Measurements from ENCODE around the gene NCOA3. TPM values are rescaled to one million over a fixed set of nuclear protein-coding genes. Genes with fewer than 3 reads are reported as not detected.
"Not testable (repeated sequence)": the region's sequence is repeated elsewhere in the genome, so short reads cannot be mapped to it uniquely, and the experiment has no call there.

The NCOA3 gene
- total RNA-seq, 1 experiment from 2014 or later, result 31.1 TPM

DNA sequence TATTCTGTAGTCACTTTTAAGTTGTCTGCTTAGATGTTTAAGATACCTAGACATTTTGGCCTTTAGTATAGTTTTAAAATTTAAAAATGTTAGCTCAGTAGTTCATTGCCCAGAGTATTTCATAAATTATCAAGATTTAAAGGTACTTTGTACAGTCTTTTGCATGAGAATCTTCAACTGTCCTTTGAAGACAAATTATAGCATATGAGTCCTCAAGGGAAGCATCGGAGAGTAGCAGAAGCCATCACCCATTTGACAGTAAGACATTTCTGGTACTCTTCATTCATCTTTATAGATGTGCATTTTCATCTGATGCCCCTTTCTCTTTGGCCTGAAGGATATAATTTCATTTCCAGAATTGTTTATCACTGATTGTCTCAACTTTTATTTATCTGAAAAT, 89.5 kb downstream of the NCOA3 start:
- Histone ChIP-seq H3K4me2 (ENCODE audit: low read length) (no peak overlapping the region), H3K9me3 (ENCODE audit: low read length) (no peaks in the 10 kb centered on the region), H3K27ac (ENCODE audit: low read length) (no peak overlapping the region), H3K27me3 (ENCODE audit: low read length) (no peaks in the 10 kb centered on the region), H3K9me2 (replicated peaks; ENCODE audit: low read length) (no peaks in the 10 kb centered on the region), H3K4me1 (ENCODE audit: insufficient read depth, low read length) (peaks cover 7% of the 10 kb centered on the region; the same call in 1 of the 2 replicates), H3K79me2 (ENCODE audit: low read length) (peaks cover 5% of the 10 kb centered on the region; the same call in 1 of the 2 replicates), H4K20me1 (ENCODE audit: low read length) (no peaks in the 10 kb centered on the region), H3F3A (ENCODE audit: low read length, unreplicated experiment) (no peaks in the 10 kb centered on the region), H3K9ac (ENCODE audit: low read length) (no peak overlapping the region), H3K4me3 (ENCODE audit: low read length) (no peak overlapping the region), H3K36me3 (ENCODE audit: low read depth, low read length) (no peaks in the 10 kb centered on the region), H2AFZ (ENCODE audit: low read length) (no peak overlapping the region)
- TF ChIP-seq EZH2phosphoT487 (IDR thresholded peaks at IDR 0.05; ENCODE audit: borderline replicate concordance, low read length) (no peak), CTCF (conservative IDR thresholded peaks at IDR 0.05; ENCODE audit: low read depth, low read length) (no peak), EZH2 (IDR thresholded peaks at IDR 0.05; ENCODE audit: low read length, unreplicated experiment) (no peak)
- ChIA-PET CTCF (no interaction called here), POLR2A (ENCODE audit: unreplicated experiment) (no interaction called here)
- BruUV-seq (replicated peaks), result no TSS peak
- intact Hi-C loops (cut with micrococcal nuclease), result no loop called here
- DNase-seq (no peak), ATAC-seq (no peak)

- DNase-seq, result no peak
- BruUV-seq (replicated peaks), result no TSS peak
- CTCF ChIA-PET, result no interaction called here
- H4K20me1 ChIP-seq (ENCODE audit: low read length), result no peaks in the 10 kb centered on the region
- H3K9me3 ChIP-seq (ENCODE audit: low read length), result no peaks in the 10 kb centered on the region
- no peak overlapping the region for H3K27ac ChIP-seq (ENCODE audit: low read length)
- no peaks in the 10 kb centered on the region for H3F3A ChIP-seq (ENCODE audit: low read length, unreplicated experiment)
- intact Hi-C loops (cut with micrococcal nuclease), result no loop called here
- no peaks in the 10 kb centered on the region for H3K27me3 ChIP-seq (ENCODE audit: low read length)
- POLR2A ChIA-PET (ENCODE audit: unreplicated experiment), result no interaction called here
- no peak overlapping the region for H3K4me2 ChIP-seq (ENCODE audit: low read length)
- H3K79me2 ChIP-seq (ENCODE audit: low read length), result no peaks in the 10 kb centered on the region
- H3K9me2 ChIP-seq (replicated peaks; ENCODE audit: low read length), result no peaks in the 10 kb centered on the region
- H3K9ac ChIP-seq (ENCODE audit: low read length), result no peak overlapping the region
- ATAC-seq, result no peak
- peaks cover 12% of the 10 kb centered on the region for H3K4me1 ChIP-seq (ENCODE audit: insufficient read depth, low read length)
- H3K36me3 ChIP-seq (ENCODE audit: low read depth, low read length), result no peaks in the 10 kb centered on the region
- no peak overlapping the region for H3K4me3 ChIP-seq (ENCODE audit: low read length)
- H2AFZ ChIP-seq (ENCODE audit: low read length), result no peak overlapping the region
- TF ChIP-seq EZH2 (IDR thresholded peaks at IDR 0.05; ENCODE audit: low read length, unreplicated experiment) (no peak), EZH2phosphoT487 (IDR thresholded peaks at IDR 0.05; ENCODE audit: borderline replicate concordance, low read length) (no peak), CTCF (conservative IDR thresholded peaks at IDR 0.05; ENCODE audit: low read depth, low read length) (no peak)
Observed at GRCh38 chr20:47594157-47594556, 92.5 kb downstream of the NCOA3 start.

DNA sequence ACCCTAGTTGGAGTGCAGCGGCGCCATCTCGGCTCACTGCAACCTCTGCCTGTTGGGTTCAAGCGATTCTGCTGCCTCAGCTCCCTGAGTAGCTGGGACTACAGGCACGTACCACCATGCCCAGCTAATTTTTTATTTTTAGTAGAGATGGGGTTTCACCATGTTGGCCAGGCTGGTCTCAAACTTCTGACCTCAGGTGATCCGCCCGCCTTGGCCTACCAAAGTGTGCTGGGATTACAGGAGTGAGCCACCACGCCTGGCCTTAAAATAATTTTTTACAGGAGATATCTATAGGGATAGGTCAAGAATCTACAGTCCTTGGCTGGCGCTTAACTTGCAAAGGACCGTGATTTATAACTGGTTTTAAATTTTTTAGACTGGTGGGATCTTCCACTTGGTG, 93.5 kb downstream of the NCOA3 start:
- ATAC-seq; H3K27ac ChIP-seq (ENCODE audit: low read length); POLR2A ChIA-PET (ENCODE audit: unreplicated experiment); H3K36me3 ChIP-seq (ENCODE audit: low read depth, low read length); H3K27me3 ChIP-seq (ENCODE audit: low read length); H3K9me2 ChIP-seq (replicated peaks; ENCODE audit: low read length); BruUV-seq (replicated peaks); CTCF ChIA-PET; H3K9ac ChIP-seq (ENCODE audit: low read length); H4K20me1 ChIP-seq (ENCODE audit: low read length); intact Hi-C loops (cut with micrococcal nuclease); H3K4me3 ChIP-seq (ENCODE audit: low read length); H2AFZ ChIP-seq (ENCODE audit: low read length); H3K4me2 ChIP-seq (ENCODE audit: low read length); DNase-seq; H3K79me2 ChIP-seq (ENCODE audit: low read length); H3K9me3 ChIP-seq (ENCODE audit: low read length); H3F3A ChIP-seq (ENCODE audit: low read length, unreplicated experiment): not testable (repeated sequence)
- H3K4me1 ChIP-seq (ENCODE audit: insufficient read depth, low read length), result peaks cover 14% of the 10 kb centered on the region
